Nucleus accumbens (tissue), 56 donors: ENCODE results near the gene LITAF.

Experiments
- DNase-seq, 56 donors: peaks; one replicate each; lab custom pipeline; 2025; lab: John Stamatoyannopoulos, UW

LITAF gene

DNA sequence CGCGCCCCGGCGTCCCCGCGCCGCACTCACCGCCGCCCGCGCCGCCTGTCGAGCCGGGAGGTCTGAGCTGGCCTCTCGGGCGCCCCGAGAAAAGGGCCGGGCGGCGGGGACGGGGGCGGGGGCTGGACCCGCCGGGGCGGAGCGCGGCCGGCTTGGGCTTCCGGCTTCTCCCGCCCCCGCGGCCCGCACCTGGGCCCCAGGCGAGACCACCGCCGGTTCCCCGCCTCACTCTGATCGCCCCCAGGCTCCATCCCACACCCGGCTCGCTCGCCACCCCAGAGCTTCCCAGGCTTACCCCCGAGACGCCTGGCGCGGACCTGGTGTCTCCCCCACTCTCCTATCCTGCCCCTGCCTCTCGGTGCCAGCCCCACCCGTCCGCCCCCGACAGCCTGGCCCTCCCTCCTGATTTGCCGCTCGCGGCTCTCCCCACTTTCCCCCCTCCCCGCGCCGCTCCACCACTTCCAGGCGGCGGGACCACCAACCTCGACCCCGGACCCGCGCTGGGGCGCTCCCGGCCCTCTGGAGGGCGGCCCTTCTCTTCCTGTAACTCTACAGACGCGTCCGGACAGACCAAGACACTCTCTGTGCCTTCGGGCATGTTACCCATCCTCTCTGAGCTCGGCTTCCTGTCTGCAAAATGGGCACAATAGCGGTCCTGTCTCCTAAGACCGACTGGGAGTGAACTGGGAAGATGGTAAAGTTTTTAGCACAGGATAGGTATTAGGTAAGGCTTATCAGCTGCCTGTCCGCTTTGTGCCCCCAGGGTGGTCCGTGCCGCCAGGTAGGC, at the start of gene LITAF:
TSS of gene LITAF (minus strand) at position 64 of the 787 bp plus-strand sequence. CDS start 30,189 bp downstream, outside the sequence.
- peak in 43 of 56 donors; percentile 8 to 77 (median 46) for DNase-seq

DNA sequence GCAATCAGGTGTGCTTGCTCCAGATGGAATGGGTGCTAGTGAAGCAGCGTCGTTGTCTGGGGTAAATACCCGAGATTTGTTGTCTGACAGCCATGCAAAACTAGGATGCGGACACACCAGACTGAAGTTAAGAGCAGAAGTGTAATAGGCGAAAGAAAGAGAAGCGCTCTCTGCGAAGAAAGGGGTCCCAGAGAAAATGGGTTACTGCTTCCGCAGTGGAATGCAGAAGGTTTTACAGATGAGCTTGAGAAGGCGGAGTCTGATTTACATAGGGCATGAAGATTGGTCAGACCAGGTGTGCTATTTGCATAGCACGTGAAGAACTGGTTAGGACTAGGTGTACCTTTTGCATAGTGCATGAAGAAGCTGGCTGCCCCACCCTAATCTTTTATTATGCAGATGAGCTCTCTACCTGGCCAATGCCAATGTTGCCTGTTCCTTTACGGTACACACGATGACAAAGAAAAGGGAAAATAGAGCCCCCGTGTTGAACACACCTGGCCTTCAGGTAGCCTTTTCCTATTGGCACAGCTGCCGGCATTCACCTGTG, 49.5 kb upstream of the LITAF start:
- DNase-seq, result no peak

DNA sequence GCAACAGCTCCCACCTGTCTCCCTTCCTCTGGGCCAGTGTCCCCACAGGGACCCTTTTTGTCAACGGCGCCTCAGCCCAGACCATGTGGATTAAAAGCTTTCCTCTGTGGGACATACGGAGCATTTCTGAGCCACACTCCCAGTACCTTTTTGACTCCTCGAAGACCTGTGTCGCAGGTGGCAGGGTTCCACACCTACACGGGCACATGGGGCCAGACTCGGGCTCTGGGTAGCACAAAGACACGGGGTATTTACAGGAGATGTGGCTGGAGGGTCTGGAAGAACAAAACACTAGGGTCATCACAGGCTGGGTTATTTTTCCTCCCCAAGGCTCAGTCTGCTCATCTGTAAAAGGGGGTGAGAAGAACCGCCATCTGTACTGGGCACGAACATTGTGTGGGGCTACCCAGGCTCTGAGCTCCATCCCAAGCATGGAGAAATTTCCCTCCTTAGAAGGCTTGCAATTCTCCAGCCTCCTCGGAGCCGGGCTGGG, 49.0 kb upstream of the LITAF start:
- no peak for DNase-seq

DNA sequence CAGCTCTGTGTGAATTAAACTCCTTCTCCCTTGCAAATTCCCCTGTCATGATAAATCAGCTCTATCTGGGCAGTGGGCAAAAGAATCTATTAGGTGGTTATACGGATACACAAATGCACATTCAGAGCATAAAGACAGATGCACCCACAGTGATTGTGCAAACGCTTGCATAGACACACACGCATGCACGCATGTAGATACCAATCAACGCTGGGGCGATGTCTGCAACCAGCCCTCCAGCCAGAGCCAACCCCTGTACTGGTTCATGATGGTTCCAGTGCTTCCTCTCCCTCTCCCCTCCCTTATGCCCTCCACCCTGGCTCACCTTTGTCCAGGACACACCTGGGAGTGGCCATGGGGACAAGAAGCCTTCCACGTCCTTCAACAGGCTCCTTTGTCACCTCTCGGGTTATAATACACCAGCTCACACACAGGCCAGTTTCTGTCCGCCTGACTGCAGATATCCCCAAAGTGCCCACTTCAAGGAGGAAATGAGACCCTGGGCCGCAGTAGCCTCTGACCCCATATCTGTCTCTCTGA, 48.5 kb upstream of the LITAF start:
- DNase-seq, result no peak

DNA sequence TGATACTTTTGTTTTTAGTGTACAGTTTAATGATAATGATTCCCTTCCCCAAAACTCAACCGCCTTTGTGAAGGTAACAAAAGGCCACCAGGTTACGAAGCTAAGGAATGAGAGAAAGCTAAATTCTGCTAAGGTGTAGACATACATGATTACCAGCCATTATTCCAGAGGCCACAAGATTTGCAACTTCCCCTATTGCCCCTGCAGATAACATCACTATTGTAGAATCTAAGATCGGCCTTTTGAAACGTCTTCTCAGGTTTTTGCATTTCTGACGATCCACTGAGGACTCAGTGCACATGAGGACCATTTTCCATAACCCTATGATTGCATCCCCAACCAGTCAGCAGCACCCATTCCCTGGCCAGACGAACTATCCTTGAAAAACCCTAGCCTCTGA, 47.6 kb upstream of the LITAF start:
- no peak for DNase-seq

DNA sequence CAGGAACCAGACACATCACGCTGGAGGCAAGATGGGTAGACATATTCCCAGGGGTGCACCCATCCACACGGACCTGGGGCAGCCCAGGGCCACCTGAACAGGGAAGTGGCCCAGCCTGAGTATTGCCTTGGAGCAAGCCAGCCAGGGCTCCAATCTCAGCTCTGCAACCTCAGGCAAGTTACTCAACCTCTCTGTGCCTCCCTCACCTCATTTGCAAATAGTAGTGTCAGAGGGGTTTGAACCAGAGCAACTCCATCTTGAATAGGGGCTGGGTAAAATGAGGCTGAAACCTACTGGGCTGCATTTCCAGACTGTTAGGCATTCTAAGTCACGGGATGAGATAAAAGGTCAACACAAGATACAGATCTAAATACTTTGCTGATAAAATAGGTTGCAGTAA, 46.4 kb upstream of the LITAF start:
- DNase-seq, result no peak

DNA sequence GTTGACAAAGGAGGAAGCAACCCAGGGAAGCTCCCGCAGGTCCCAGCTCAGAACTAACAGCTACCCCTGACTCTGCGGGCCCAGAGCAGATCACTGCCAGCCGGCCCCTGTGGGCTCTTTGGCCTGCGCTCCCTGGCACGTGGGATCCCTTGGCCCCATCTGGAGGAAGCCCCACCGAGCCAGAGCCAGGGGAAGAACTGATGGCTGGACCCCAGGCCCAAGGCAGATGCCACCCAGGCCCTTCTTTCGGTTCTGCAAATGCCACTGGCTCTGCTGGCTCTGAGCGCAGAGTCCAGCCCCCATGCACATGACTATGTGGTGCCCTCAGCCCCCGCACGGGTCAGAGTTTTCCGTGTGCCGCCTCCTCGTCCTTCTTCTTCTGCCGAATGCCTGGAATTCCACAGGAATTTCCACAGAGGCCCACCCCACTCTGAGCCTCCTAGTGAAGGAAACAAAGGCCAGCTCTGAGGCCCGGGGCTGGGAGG, 45.8 kb upstream of the LITAF start:
- DNase-seq, result peak in 17 of 56 donors; percentile 11 to 57 (median 22)

DNA sequence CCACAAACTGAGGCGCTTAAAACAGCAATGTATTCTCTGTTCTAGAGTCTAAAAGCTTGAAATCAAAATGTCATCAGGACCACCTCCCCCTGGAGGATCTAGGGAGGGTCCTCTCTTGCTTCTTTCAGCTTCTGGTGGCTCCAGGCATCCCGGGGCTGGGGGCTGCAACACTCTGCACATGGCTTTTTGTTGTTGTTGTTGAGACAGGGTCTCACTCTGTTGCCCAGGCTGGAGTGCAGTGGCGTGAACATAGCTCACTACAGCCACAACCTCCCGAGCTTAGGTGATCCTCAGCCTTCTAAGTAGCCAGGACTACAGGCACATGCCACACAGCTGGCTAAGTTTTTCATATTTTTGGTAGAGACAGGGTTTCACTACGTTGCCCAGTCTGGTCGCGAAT, 44.5 kb upstream of the LITAF start:
- DNase-seq, result no peak

DNA sequence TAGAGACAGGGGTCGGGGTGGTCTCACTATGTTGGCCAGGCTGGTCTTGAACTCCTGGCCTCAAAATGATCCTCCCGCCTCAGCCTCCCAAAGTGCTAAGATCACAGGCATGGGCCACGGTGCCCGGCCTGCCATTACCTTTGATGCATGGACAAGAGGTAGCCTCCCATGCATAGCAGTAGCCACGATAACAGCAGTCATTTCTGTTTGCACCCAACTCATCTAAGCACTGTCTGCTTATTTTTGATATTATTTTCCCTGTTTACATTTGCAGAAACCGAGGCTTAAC, 44.0 kb upstream of the LITAF start:
- no peak for DNase-seq

DNA sequence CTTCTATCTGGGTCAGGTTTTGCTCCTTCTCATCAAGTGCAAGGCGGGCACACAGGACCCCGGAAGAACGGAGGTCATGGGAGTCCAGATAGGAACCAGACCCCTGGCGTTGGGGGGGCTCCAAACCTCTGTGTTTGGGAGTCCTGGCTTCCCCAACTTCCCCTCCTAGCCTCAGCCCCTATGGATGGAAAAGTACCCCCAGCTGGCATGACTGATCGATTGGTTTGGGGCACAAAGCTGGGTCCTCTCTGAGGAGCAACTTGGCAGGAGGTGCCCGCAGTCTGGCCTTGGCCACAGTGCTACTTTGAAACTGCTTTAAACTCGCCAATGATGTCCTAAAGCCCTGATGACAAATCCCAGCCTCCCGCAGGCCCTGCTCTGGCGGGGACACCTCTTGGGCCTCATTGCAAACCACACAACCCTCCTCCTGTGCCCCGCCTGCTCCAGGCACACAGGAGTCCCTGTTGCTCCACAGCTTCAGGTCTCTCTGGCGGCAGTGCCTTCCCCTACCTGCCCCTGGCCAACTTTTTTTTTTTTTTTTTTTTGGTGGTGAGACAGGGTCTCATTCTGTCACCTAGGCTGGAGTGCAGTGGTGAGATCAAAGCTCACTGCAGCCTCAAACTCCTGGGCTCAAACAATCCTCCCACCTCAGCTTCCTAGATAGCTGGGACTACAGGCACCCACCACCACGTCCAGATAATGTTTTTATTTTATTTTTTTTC, 43.5 kb upstream of the LITAF start:
- no peak for DNase-seq

DNA sequence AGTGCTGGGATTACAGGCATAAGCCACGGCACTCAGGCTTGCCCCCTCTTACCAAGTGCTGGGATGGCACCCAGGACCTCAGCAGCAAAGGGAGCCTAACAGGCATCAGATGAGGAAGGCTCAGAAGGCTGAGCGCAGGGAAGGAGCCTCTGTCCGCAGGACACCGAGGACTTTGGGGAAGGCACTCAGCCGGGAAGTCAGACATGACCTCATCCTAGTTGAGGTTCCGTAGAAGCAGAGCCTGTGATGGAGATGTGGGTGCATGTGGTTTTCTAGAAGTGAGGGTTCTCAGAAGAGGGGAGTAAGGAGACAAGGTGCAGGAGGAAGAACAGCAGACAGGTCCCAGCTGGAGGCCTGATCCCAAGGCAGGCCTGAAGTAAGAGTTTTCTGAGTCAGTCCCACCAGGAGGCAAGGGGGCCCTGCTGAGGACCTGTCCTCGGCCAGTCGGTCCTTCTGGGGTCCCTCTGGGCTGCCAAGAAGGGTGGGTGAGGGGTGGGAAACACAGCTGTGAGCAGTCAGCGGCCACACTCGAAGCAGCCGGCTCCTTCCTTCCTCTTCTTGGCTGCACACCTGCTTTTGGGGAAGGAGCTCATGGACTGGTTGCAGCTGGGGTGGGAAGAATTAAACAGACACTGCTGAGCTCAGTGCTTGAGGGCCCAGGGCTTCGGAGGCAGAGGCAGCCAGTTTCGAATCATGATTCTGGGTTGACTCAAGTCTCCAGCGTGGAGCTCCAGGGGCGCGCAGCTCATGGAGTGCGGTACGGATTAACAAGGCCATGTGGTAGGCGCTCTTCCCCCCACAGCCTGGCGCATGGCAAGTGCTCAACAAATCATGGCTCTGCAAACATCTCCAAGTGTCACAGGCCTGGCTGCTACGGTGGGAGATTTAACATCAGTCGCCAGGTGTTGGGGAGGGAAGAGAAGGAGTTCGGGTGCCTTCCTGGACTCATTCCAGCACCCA, 42.6 kb upstream of the LITAF start:
- DNase-seq, result peak in 3 of 56 donors; percentile 6 to 21 (median 17)

DNA sequence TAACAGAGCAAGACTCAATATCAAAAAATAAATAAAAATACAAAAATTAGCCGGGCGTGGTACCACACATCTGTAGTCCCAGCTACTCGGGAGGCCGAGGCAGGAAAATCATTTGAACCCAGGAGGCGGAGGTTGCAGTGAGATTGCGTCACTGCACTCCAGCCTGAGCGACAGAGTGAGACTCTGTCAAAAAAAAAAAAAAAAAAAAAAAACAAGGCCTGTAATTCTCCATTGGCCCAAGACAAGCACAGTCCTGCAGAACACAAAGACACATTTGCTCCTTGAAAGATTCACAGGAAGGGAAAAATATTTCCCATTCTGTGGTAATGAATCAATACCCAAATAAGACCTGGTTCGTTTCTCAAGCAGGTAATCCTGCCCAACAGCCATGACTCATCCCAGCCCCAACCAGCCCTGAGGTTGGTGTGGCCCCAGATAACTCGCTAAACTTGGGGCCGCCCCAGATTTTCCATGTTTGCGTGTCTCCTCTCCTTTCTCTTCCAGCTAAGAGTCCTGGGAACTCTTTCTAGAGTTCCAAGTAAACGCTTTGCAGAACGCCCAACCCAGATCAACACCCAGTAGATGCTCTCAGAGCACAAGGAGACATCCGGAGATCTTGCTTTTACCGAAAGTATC, 41.2 kb upstream of the LITAF start:
- no peak for DNase-seq

DNA sequence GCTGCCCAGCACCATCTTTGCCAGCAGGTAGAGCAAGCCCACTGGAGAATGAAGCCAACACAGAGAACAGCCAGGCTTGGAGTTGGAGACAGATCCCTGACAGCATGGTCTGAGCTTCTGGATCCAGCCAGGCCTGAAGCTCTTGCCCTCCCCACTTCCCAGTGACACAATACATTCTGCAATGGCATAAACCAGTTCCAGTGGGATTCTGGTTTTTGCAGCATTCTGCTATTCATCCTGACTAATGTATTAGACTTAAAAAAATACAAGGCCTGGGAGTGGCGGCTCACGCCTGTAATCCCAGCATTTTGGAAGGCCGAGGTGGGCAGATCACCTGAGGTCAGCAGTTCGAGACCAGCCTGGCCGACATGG, 40.6 kb upstream of the LITAF start:
- DNase-seq, result no peak

DNA sequence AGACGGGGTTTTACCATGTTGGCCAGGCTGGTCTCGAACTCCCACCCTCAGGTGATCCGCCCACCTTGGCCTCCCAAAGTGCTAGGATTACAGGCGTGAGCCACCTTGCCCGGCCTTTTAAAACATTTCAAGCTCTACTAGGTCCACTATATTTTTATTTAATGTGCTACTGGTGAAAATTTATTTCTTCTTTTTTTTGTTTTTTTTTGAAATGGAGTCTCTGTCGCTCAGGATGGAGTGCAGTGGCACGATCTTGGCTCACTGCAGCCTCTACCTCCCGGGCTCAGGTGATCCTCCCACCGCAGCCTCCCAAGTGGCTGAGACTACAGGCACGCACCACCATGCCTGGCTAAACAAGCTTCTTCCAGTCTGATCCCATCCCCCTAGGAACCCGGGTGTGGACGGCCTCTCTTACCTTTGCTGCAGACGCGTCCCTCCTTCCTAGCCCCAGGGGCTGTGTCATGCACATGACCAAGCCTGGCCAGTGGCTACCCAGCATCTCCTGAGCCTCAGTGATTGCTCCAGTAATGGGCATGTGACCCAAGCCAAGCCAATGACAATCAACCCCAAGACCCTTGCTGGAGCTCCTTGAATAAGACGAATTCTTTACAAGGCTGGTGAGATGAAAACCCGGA, 40.1 kb upstream of the LITAF start:
- DNase-seq, result no peak

DNA sequence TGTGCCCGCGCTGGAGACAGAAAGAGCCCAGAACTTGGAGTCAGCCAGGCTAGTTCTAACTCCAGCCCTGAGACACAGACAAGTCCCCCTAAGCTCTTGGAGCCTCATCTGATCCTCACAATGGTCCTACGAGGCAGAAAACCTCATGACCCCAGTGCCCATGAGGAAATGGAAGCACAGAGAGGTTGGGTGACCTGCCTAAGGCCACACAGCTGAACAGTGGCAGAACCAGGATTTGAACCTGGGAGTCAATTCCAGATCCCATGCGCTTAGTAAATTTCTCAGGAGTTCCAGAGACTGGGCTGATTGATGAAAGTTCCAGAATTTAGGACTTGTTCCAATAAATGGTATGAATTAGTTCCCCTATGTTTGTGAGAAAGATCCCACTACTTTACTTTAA, 39.0 kb upstream of the LITAF start:
- no peak for DNase-seq

DNA sequence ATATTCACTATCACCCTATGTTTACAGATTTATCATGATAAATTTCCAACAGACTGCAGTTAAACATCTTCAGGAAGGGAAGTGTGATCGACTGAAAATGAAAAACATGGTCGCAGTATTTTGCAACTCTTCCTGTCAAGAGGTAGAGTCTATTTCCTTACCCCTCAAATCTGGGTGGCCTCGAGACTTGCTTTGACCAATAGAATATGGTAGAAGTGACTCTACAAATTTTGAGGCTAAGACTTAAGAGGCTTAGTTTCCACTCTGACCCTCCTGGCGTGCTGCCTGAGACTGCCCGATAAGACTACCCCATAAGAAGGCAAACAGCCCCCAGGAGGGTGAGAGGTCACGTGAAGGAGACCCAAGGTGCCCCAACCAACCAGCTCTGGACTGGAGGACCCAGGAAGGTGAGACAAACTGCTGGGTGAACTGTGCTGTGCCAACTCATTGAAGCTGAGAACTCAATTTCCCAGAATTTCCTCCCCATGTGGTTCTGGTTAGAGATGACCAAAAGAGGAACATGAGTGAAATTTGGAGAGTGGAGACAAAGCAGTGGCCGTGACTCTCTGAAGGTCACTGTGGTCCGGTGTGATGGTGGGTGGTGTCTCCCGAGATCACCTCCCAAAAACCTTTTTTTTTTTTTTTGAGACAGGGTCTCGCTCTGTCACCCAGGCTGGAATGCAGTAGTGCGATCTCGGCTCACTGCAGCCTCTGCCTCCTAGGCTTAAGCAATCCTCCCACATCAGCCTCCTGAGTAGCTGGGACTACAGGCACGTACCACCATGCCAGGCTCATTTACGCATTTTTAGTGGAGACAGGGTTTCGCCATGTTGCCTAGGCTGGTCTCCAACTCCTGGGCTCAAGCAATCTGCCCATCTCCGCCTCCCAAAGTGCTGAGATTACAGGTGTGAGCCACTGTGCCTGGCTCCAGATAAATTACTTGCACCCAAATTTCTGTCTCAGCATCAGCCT, 38.2 kb upstream of the LITAF start:
- DNase-seq, result no peak

DNA sequence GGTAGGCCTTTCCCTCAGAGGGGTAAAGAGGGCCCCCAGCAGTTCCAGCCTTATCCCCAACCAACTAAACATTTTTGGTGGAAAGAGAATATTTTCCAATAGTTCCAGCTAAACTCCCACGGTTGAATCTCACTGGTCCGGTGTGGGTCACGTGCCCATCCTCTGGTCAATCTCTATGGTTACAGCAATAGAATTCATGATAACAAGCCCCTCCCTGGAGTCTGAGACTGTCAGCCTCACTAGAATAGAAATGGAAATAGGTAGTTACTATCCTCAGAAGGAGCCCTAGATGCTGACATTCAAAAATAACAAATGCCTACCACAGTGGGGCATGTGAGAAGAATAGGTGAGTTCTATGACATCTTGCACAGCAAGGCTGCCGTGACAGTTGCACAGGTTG, 37.5 kb upstream of the LITAF start:
- DNase-seq, result no peak
